Esophagus muscularis mucosa (tissue), 3 donors: ENCODE measurements around the gene CTSO.

ENCODE experiments used
- CTCF ChIP-seq, 3 experiments: fragments of 200-600 bp in 2 of 3; fragments of 450-650 bp in 1 of 3; sonication (generic) in 2 of 3; IDR thresholded peaks; one replicate each; pipeline ENCODE4 v1.5.1; 2017 to 2019; ENCODE audit warnings: antibody characterized with exemption in 3 of 3, mild to moderate bottlenecking in 2 of 3, moderate library complexity in 1 of 3
- POLR2A ChIP-seq: fragments of 450-650 bp; IDR thresholded peaks from one replicate; pipeline ENCODE4 v1.6.1; 2017; ENCODE audit warnings: antibody characterized with exemption, moderate library complexity, mild to moderate bottlenecking, low read depth
- POLR2AphosphoS5 ChIP-seq, 2 donors: sonication (generic); formaldehyde crosslinking; IDR thresholded peaks; one replicate each; pipeline ENCODE4 v1.6.1; 2017; ENCODE audit warnings: antibody characterized with exemption in 2 of 2

- TF ChIP-seq POLR2AphosphoS5 (IDR thresholded peaks at IDR 0.05) (no peak), CTCF (IDR thresholded peaks at IDR 0.05) (no peak), POLR2A (no peak)
These were observed 46.1 kb downstream of the CTSO start for GRCh38 chr4:155907556-155907955.
